ENCODE data around the gene CBLC. TPM values are rescaled to one million over a fixed set of nuclear protein-coding genes. Genes with fewer than 3 reads are reported as not detected.

CBLC gene
- total RNA-seq, 1 donor from 2014 or later: 65.0 TPM

- H3K27me3 ChIP-seq (ENCODE audit: control insufficient read depth, insufficient read depth, low read length): no peaks in the 10 kb centered on the region
- H3K4me3 ChIP-seq (ENCODE audit: low read depth, low read length): no peak overlapping the region
- no peak for TF ChIP-seq CTCF (IDR thresholded peaks at IDR 0.05; ENCODE audit: insufficient read depth, low read length, severe bottlenecking)
- FAIRE-seq (peak; percentile 18), DNase-seq (ENCODE audit: low read depth) (no peak)
- H3K36me3 ChIP-seq (ENCODE audit: control insufficient read depth, insufficient read depth, low read length): no peaks in the 10 kb centered on the region
Observed at GRCh38 chr19:44744871-44745332, 32.8 kb upstream of the CBLC start.

- TF ChIP-seq CTCF (IDR thresholded peaks at IDR 0.05; ENCODE audit: insufficient read depth, low read length, severe bottlenecking): no peak
- FAIRE-seq: peak; percentile 40
- Histone ChIP-seq H3K36me3 (ENCODE audit: control insufficient read depth, insufficient read depth, low read length) (peaks cover 2% of the 10 kb centered on the region), H3K4me3 (ENCODE audit: low read depth, low read length) (no peak overlapping the region), H3K27me3 (ENCODE audit: control insufficient read depth, insufficient read depth, low read length) (no peaks in the 10 kb centered on the region)
- DNase-seq (ENCODE audit: low read depth): peak; percentile 52
Observed at GRCh38 chr19:44745341-44745831, 32.3 kb upstream of the CBLC start.

GRCh38 chr19:44745887-44746600, 31.6 kb upstream of the CBLC start:
- DNase-seq (ENCODE audit: low read depth): no peak
- TF ChIP-seq CTCF (IDR thresholded peaks at IDR 0.05; ENCODE audit: insufficient read depth, low read length, severe bottlenecking): no peak

GRCh38 chr19:44746616-44746945, 31.1 kb upstream of the CBLC start:
- FAIRE-seq (peak; percentile 43), DNase-seq (ENCODE audit: low read depth) (no peak)
- Histone ChIP-seq H3K4me3 (ENCODE audit: low read depth, low read length) (no peak overlapping the region), H3K36me3 (ENCODE audit: control insufficient read depth, insufficient read depth, low read length) (peaks cover 11% of the 10 kb centered on the region), H3K27me3 (ENCODE audit: control insufficient read depth, insufficient read depth, low read length) (no peaks in the 10 kb centered on the region)
- TF ChIP-seq CTCF (IDR thresholded peaks at IDR 0.05; ENCODE audit: insufficient read depth, low read length, severe bottlenecking): no peak

More at GRCh38 chr19:44745887-44746600, 31.6 kb upstream of the CBLC start:
- FAIRE-seq: no peak
- Histone ChIP-seq H3K36me3 (ENCODE audit: control insufficient read depth, insufficient read depth, low read length) (peaks cover 6% of the 10 kb centered on the region), H3K4me3 (ENCODE audit: low read depth, low read length) (no peak overlapping the region), H3K27me3 (ENCODE audit: control insufficient read depth, insufficient read depth, low read length) (no peaks in the 10 kb centered on the region)

GRCh38 chr19:44746946-44747738, 30.5 kb upstream of the CBLC start:
- DNase-seq (ENCODE audit: low read depth) (peak; percentile 87), FAIRE-seq (no peak)
- Histone ChIP-seq H3K4me3 (ENCODE audit: low read depth, low read length) (peak overlapping the region; percentile 66), H3K36me3 (ENCODE audit: control insufficient read depth, insufficient read depth, low read length) (peaks cover 11% of the 10 kb centered on the region), H3K27me3 (ENCODE audit: control insufficient read depth, insufficient read depth, low read length) (no peaks in the 10 kb centered on the region)
- TF ChIP-seq CTCF (IDR thresholded peaks at IDR 0.05; ENCODE audit: insufficient read depth, low read length, severe bottlenecking): no peak

Data from bronchial epithelial cell (primary cell).